DMS79 (cell line): ENCODE results near the gene KCTD15.
"Not testable (repeated sequence)": the region's sequence is repeated elsewhere in the genome, so short reads cannot be mapped to it uniquely, and the experiment has no call there.

ENCODE experiments used
- DNase-seq: peaks from one replicate; lab custom pipeline; 2025; lab: John Stamatoyannopoulos, UW

The KCTD15 gene

GRCh38 chr19:33814181-33815165 lies 17.8 kb downstream of the KCTD15 start:
- DNase-seq = no peak

- DNase-seq = no peak
These were observed 19.0 kb downstream of the KCTD15 start for GRCh38 chr19:33815380-33816340.

- no peak for DNase-seq
These were observed 21.7 kb downstream of the KCTD15 start for GRCh38 chr19:33818411-33818810.

- DNase-seq = not testable (repeated sequence)
These were observed 22.4 kb downstream of the KCTD15 start for GRCh38 chr19:33819078-33819477.

- DNase-seq = no peak
These were observed 22.8 kb downstream of the KCTD15 start for GRCh38 chr19:33819506-33819879.

- peak; percentile 30 for DNase-seq
These were observed 23.5 kb downstream of the KCTD15 start for GRCh38 chr19:33819880-33820781.

- DNase-seq = no peak
These were observed 25.2 kb downstream of the KCTD15 start for GRCh38 chr19:33821871-33822270.

GRCh38 chr19:33823341-33823740 lies 26.7 kb downstream of the KCTD15 start:
- no peak for DNase-seq

- DNase-seq = no peak
These were observed 28.9 kb downstream of the KCTD15 start for GRCh38 chr19:33825556-33825955.

GRCh38 chr19:33826521-33826920 lies 29.9 kb downstream of the KCTD15 start:
- no peak for DNase-seq

GRCh38 chr19:33828266-33829075 lies 31.8 kb downstream of the KCTD15 start:
- no peak for DNase-seq

GRCh38 chr19:33830264-33830663 lies 33.6 kb downstream of the KCTD15 start:
- no peak for DNase-seq

GRCh38 chr19:33831825-33832224 lies 35.2 kb downstream of the KCTD15 start:
- DNase-seq = no peak

- no peak for DNase-seq
These were observed 36.0 kb downstream of the KCTD15 start for GRCh38 chr19:33832633-33833032.

- DNase-seq = no peak
These were observed 43.7 kb downstream of the KCTD15 start for GRCh38 chr19:33840382-33840781.

- DNase-seq = no peak
These were observed 44.1 kb downstream of the KCTD15 start for GRCh38 chr19:33840783-33841182.

- DNase-seq = no peak
These were observed 45.0 kb downstream of the KCTD15 start for GRCh38 chr19:33841685-33842084.

GRCh38 chr19:33844478-33844877 lies 47.8 kb downstream of the KCTD15 start:
- DNase-seq = no peak

- no peak for DNase-seq
These were observed 48.8 kb downstream of the KCTD15 start for GRCh38 chr19:33845498-33845897.

GRCh38 chr19:33849551-33850147 lies 53.0 kb downstream of the KCTD15 start:
- no peak for DNase-seq
